ENCODE measurements around the gene MAPK12.

Gene MAPK12

GRCh38 chr22:50268655-50269113 lies 7.2 kb upstream of the MAPK12 start:
- DNase-seq (ENCODE audit: low spot score): no peak
- no peak for TF ChIP-seq CTCF (IDR thresholded peaks at IDR 0.05; ENCODE audit: extremely low read depth, missing control alignments)

- TF ChIP-seq CTCF (IDR thresholded peaks at IDR 0.05; ENCODE audit: extremely low read depth, missing control alignments): peak; percentile 28
- DNase-seq (ENCODE audit: low spot score): peak; percentile 91
Observed at GRCh38 chr22:50267591-50268390, 6.3 kb upstream of the MAPK12 start.

GRCh38 chr22:50266994-50267393 lies 5.5 kb upstream of the MAPK12 start:
- DNase-seq (ENCODE audit: low spot score): no peak
- TF ChIP-seq CTCF (IDR thresholded peaks at IDR 0.05; ENCODE audit: extremely low read depth, missing control alignments): no peak

GRCh38 chr22:50264946-50265669 lies 3.6 kb upstream of the MAPK12 start:
- TF ChIP-seq CTCF (IDR thresholded peaks at IDR 0.05; ENCODE audit: extremely low read depth, missing control alignments): no peak
- DNase-seq (ENCODE audit: low spot score): no peak

GRCh38 chr22:50264104-50264745 lies 2.7 kb upstream of the MAPK12 start:
- no peak for TF ChIP-seq CTCF (IDR thresholded peaks at IDR 0.05; ENCODE audit: extremely low read depth, missing control alignments)
- no peak for DNase-seq (ENCODE audit: low spot score)

GRCh38 chr22:50262973-50263617 lies 1.6 kb upstream of the MAPK12 start:
- no peak for DNase-seq (ENCODE audit: low spot score)
- no peak for TF ChIP-seq CTCF (IDR thresholded peaks at IDR 0.05; ENCODE audit: extremely low read depth, missing control alignments)

Measured in GM20000 (cell line).